PC-3 (cell line): ENCODE data around the gene MMP7. TPM values are rescaled to one million over a fixed set of nuclear protein-coding genes. Genes with fewer than 3 reads are reported as not detected.

Source experiments
- ATAC-seq: fragments of 200-7000 bp; cut with Tn5 transposase; 2 replicates; pipeline ENCODE4 v1.9.1; 2020; ENCODE audit warnings: mild to moderate bottlenecking, moderate library complexity
- BruUV-seq: library from RNA; stranded (reverse); fragments of 400-500 nt; replicated peaks from 2 replicates; lab custom pipeline; 2021; lab: Mats Ljungman, UMichigan
- CTCF ChIA-PET: fragments of 300-600 bp; sonication (Branson Sonifier 250); formaldehyde crosslinking; loops from one replicate; lab custom pipeline; 2022; ENCODE audit warnings: antibody characterized with exemption; lab: Charles Lee
- POLR2A ChIA-PET: fragments of 300-600 bp; sonication (Branson Sonifier 250); formaldehyde crosslinking; loops from one replicate; lab custom pipeline; 2022; ENCODE audit warnings: antibody characterized with exemption; ENCODE audit not compliant: unreplicated experiment; lab: Charles Lee
- DNase-seq: peaks from one replicate; pipeline ENCODE4 v3.0.0-alpha.2; 2015
- H2AFZ ChIP-seq: fragments of 300-600 bp; sonication (generic); 2 replicates; pipeline ENCODE4 v1.6.0; 2016; ENCODE audit warnings: antibody characterized with exemption, low read length
- H3F3A ChIP-seq: fragments of 300-600 bp; sonication (generic); one replicate; pipeline ENCODE4 v1.6.0; 2017; ENCODE audit warnings: antibody characterized with exemption, low read length, control low read depth, mild to moderate bottlenecking; ENCODE audit not compliant: unreplicated experiment
- H3K27ac ChIP-seq: fragments of 300-600 bp; sonication (generic); 2 replicates; pipeline ENCODE4 v1.5.1; 2016; ENCODE audit warnings: mild to moderate bottlenecking, low read length
- H3K27me3 ChIP-seq: fragments of 300-600 bp; sonication (generic); 2 replicates; pipeline ENCODE4 v1.6.1; 2016; ENCODE audit warnings: low read length, mixed read lengths
- H3K36me3 ChIP-seq: fragments of 300-600 bp; sonication (generic); 2 replicates; pipeline ENCODE4 v1.6.1; 2016; ENCODE audit warnings: low read depth, mixed run types, low read length, mixed read lengths
- H3K4me1 ChIP-seq: fragments of 300-600 bp; sonication (generic); 2 replicates; pipeline ENCODE4 v1.5.1; 2016; ENCODE audit warnings: low read length; ENCODE audit not compliant: insufficient read depth
- H3K4me2 ChIP-seq: fragments of 300-600 bp; sonication (generic); 2 replicates; pipeline ENCODE4 v1.6.0; 2016; ENCODE audit warnings: low read length
- H3K4me3 ChIP-seq: fragments of 300-600 bp; sonication (generic); 2 replicates; pipeline ENCODE4 v1.5.1; 2016; ENCODE audit warnings: mild to moderate bottlenecking, low read length, mixed read lengths
- H3K79me2 ChIP-seq: fragments of 300-600 bp; sonication (generic); 2 replicates; pipeline ENCODE4 v1.6.1; 2017; ENCODE audit warnings: low read length, mixed read lengths
- H3K9ac ChIP-seq: fragments of 300-600 bp; sonication (generic); 2 replicates; pipeline ENCODE4 v1.6.0; 2016; ENCODE audit warnings: mild to moderate bottlenecking, low read length
- H3K9me2 ChIP-seq: fragments of 300-600 bp; sonication (generic); replicated peaks from 2 replicates; pipeline ENCODE4 v1.6.1; 2016; ENCODE audit warnings: mixed run types, low read length, mixed read lengths
- H3K9me3 ChIP-seq: fragments of 300-600 bp; sonication (generic); 2 replicates; pipeline ENCODE4 v1.6.1; 2016; ENCODE audit warnings: low read length, mixed read lengths
- H4K20me1 ChIP-seq: fragments of 300-600 bp; sonication (generic); 2 replicates; pipeline ENCODE4 v1.6.1; 2016; ENCODE audit warnings: low read length, mixed read lengths
- CTCF ChIP-seq: fragments of 300-600 bp; sonication (generic); conservative IDR thresholded peaks from 2 replicates; pipeline ENCODE4 v1.5.1; 2017; ENCODE audit warnings: antibody characterized with exemption, low read depth, mild to moderate bottlenecking, low read length
- EZH2 ChIP-seq: fragments of 300-600 bp; sonication (generic); IDR thresholded peaks from one replicate; pipeline ENCODE4 v1.6.1; 2017; ENCODE audit warnings: antibody characterized with exemption, mild to moderate bottlenecking, low read length; ENCODE audit not compliant: unreplicated experiment
- EZH2phosphoT487 ChIP-seq: fragments of 300-600 bp; sonication (generic); IDR thresholded peaks from 2 replicates; pipeline ENCODE4 v1.6.1; 2018; ENCODE audit warnings: mild to moderate bottlenecking, antibody characterized with exemption, low read length, borderline replicate concordance
- intact Hi-C: fragments of 100-400 bp; cut with micrococcal nuclease; formaldehyde crosslinking; loops from 2 replicates; pipeline ENCODE4 v1.9.0; 2023
- total RNA-seq: library from RNA; depleted of rRNA; stranded (reverse); fragments of >200 nt; gene quantifications from 2 replicates; pipeline ENCODE4 v1.2.3, GENCODE V29; 2014

Gene MMP7
- total RNA-seq, 1 experiment from 2014 or later, result 0.18 TPM

GRCh38 chr11:102491969-102492368, 38.6 kb downstream of the MMP7 start:
- CTCF ChIA-PET, result no interaction called here
- Histone ChIP-seq H3K4me2 (no peak overlapping the region), H3K4me1 (peaks cover 31% of the 10 kb centered on the region), H2AFZ (no peak overlapping the region), H3K4me3 (no peak overlapping the region), H3K9me3 (no peaks in the 10 kb centered on the region), H3K27ac (no peak overlapping the region), H3K9me2 (no peaks in the 10 kb centered on the region), H3K79me2 (no peaks in the 10 kb centered on the region), H3F3A (peaks cover 3% of the 10 kb centered on the region), H3K36me3 (no peaks in the 10 kb centered on the region), H3K9ac (no peak overlapping the region), H4K20me1 (no peaks in the 10 kb centered on the region), H3K27me3 (no peaks in the 10 kb centered on the region)
- no peak for ATAC-seq
- intact Hi-C loops, result no loop called here
- POLR2A ChIA-PET, result interaction anchor here (0.6 kb wide), 1 partner anchor 16 kb away, joined by 3 read pairs; no protein-coding TSS in a partner anchor
- BruUV-seq, result no TSS peak
- no peak for DNase-seq
- TF ChIP-seq CTCF, result no peak
- no peak for TF ChIP-seq EZH2
- no peak for TF ChIP-seq EZH2phosphoT487

- Histone ChIP-seq H4K20me1 (no peaks in the 10 kb centered on the region), H3K4me3 (no peak overlapping the region), H3K9ac (no peak overlapping the region), H3K79me2 (no peaks in the 10 kb centered on the region), H3K4me1 (peaks cover 18% of the 10 kb centered on the region), H3K27me3 (no peaks in the 10 kb centered on the region), H3K36me3 (no peaks in the 10 kb centered on the region), H3K4me2 (no peak overlapping the region), H3K9me2 (no peaks in the 10 kb centered on the region), H3F3A (peaks cover under 1% of the 10 kb centered on the region), H2AFZ (no peak overlapping the region), H3K27ac (no peak overlapping the region), H3K9me3 (no peaks in the 10 kb centered on the region)
- intact Hi-C loops, result no loop called here
- CTCF ChIA-PET, result no interaction called here
- no TSS peak for BruUV-seq
- TF ChIP-seq CTCF (no peak), EZH2 (no peak), EZH2phosphoT487 (no peak)
- ATAC-seq (no peak), DNase-seq (no peak)
- POLR2A ChIA-PET, result no interaction called here
Measured at GRCh38 chr11:102489186-102490145, 41.1 kb downstream of the MMP7 start.

DNA sequence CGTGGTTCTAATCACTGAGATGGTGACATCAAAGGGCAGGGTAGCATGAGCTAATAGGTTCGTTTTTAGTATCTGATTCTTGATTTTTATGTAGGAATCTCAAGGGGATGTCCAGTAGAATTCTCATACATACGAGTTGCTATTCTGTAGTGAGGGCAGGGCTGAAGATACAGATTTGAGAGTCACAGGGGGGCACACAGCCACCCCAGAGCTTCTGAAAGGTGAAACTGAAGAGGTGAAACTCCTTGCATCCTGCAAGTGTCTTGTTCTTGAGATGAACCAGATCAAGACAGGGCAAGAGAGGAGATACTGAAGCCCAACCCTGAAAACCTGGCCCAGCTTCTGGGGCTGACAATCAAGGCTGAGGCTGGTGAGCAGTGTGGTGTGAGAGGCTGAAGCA, 42.3 kb downstream of the MMP7 start:
- no peak for TF ChIP-seq EZH2
- no peak for TF ChIP-seq CTCF
- TF ChIP-seq EZH2phosphoT487, result no peak
- no peaks in the 10 kb centered on the region for H3K9me2 ChIP-seq
- H3K9ac ChIP-seq, result no peak overlapping the region
- H3K79me2 ChIP-seq, result no peaks in the 10 kb centered on the region
- no peak overlapping the region for H3K4me3 ChIP-seq
- H3K27ac ChIP-seq, result no peak overlapping the region
- H3K4me2 ChIP-seq, result no peak overlapping the region
- ATAC-seq (no peak), DNase-seq (no peak)
- no peaks in the 10 kb centered on the region for H3K9me3 ChIP-seq
- H3F3A ChIP-seq, result no peaks in the 10 kb centered on the region
- H3K36me3 ChIP-seq, result no peaks in the 10 kb centered on the region
- BruUV-seq, result no TSS peak
- no peaks in the 10 kb centered on the region for H4K20me1 ChIP-seq
- intact Hi-C loops, result no loop called here
- no peak overlapping the region for H2AFZ ChIP-seq
- H3K4me1 ChIP-seq, result peaks cover 10% of the 10 kb centered on the region; the same call in 1 of the 2 replicates
- H3K27me3 ChIP-seq, result no peaks in the 10 kb centered on the region
- ChIA-PET POLR2A (no interaction called here), CTCF (no interaction called here)
